SK-N-SH treated with all-trans-retinoic acid at 6 μM for 48 hours (cell line): ENCODE results near the gene ZFAND2B.

ENCODE experiments used
- ATAC-seq: fragments of 200-7000 bp; cut with Tn5 transposase; 3 replicates; pipeline ENCODE4 v1.9.1; 2020; ENCODE audit warnings: mild to moderate bottlenecking, moderate library complexity
- ARNTL ChIP-seq: fragments of 450-650 bp; formaldehyde crosslinking; IDR thresholded peaks from 2 replicates; pipeline ENCODE4 v1.5.0; 2020; ENCODE audit warnings: low read depth, mild to moderate bottlenecking, moderate library complexity, borderline replicate concordance
- BACH2 ChIP-seq: fragments of 250-450 bp; sonication (Bioruptor Pico); IDR thresholded peaks from 2 replicates; pipeline ENCODE4 v1.9.0; 2021; ENCODE audit warnings: mild to moderate bottlenecking, borderline replicate concordance
- CSDC2 ChIP-seq: fragments of 250-450 bp; sonication (Bioruptor Pico); IDR thresholded peaks from 2 replicates; pipeline ENCODE4 v1.5.0; 2020; ENCODE audit warnings: mild to moderate bottlenecking, moderate library complexity
- ESRRG ChIP-seq: fragments of 250-450 bp; sonication (Bioruptor Pico); IDR thresholded peaks from 2 replicates; pipeline ENCODE4 v1.6.1; 2021; ENCODE audit warnings: mild to moderate bottlenecking
- GLIS3 ChIP-seq: fragments of 250-450 bp; sonication (Bioruptor Pico); IDR thresholded peaks from 2 replicates; pipeline ENCODE4 v1.5.0; 2020; ENCODE audit warnings: mild to moderate bottlenecking, moderate library complexity
- ISL1 ChIP-seq: fragments of 250-450 bp; sonication (Bioruptor Pico); IDR thresholded peaks from 2 replicates; pipeline ENCODE4 v2.1.2; 2022; ENCODE audit warnings: mild to moderate bottlenecking, moderate library complexity
- OSR1 ChIP-seq: fragments of 250-450 bp; sonication (Bioruptor Pico); IDR thresholded peaks from 2 replicates; pipeline ENCODE4 v1.8.0; 2022; ENCODE audit warnings: moderate library complexity, mild to moderate bottlenecking, inconsistent platforms
- PATZ1 ChIP-seq: fragments of 250-450 bp; sonication (Bioruptor Pico); IDR thresholded peaks from 2 replicates; pipeline ENCODE4 v1.8.0; 2020; ENCODE audit warnings: mild to moderate bottlenecking, moderate library complexity, borderline replicate concordance
- POU6F1 ChIP-seq: fragments of 250-450 bp; sonication (Bioruptor Pico); IDR thresholded peaks from 2 replicates; pipeline ENCODE4 v1.8.0; 2021; ENCODE audit warnings: low read depth, mild to moderate bottlenecking, moderate library complexity, borderline replicate concordance
- PPARA ChIP-seq: fragments of 250-450 bp; sonication (Bioruptor Pico); IDR thresholded peaks from 2 replicates; pipeline ENCODE4 v1.5.0; 2020; ENCODE audit warnings: mild to moderate bottlenecking, borderline replicate concordance
- RARB ChIP-seq: fragments of 250-450 bp; sonication (Bioruptor Pico); IDR thresholded peaks from 2 replicates; pipeline ENCODE4 v1.8.0; 2021; ENCODE audit warnings: mild to moderate bottlenecking, moderate library complexity
- SNAI2 ChIP-seq: fragments of 250-450 bp; sonication (Bioruptor Pico); IDR thresholded peaks from 2 replicates; pipeline ENCODE4 v1.5.0; 2020; ENCODE audit warnings: mild to moderate bottlenecking, moderate library complexity
- TCF4 ChIP-seq: fragments of 250-450 bp; sonication (Bioruptor Pico); IDR thresholded peaks from 2 replicates; pipeline ENCODE4 v1.8.0; 2021; ENCODE audit warnings: mild to moderate bottlenecking, moderate library complexity, borderline replicate concordance
- TOX ChIP-seq: fragments of 250-450 bp; sonication (Bioruptor Pico); IDR thresholded peaks from 2 replicates; pipeline ENCODE4 v1.8.0; 2021; ENCODE audit warnings: mild to moderate bottlenecking, moderate library complexity, borderline replicate concordance
- ZC3H10 ChIP-seq: fragments of 250-450 bp; sonication (Bioruptor Pico); IDR thresholded peaks from 2 replicates; pipeline ENCODE4 v1.5.1; 2021; ENCODE audit warnings: mild to moderate bottlenecking, moderate library complexity
- ZFP3 ChIP-seq: fragments of 250-450 bp; sonication (Bioruptor Pico); IDR thresholded peaks from 2 replicates; pipeline ENCODE4 v1.5.0; 2020; ENCODE audit warnings: mild to moderate bottlenecking, moderate library complexity
- ZFP30 ChIP-seq: fragments of 450-650 bp; formaldehyde crosslinking; IDR thresholded peaks from 2 replicates; pipeline ENCODE4 v1.5.0; 2022; ENCODE audit warnings: mild to moderate bottlenecking, moderate library complexity
- ZNF565 ChIP-seq: fragments of 450-650 bp; formaldehyde crosslinking; conservative IDR thresholded peaks from 2 replicates; pipeline ENCODE4 v1.5.0; 2020; ENCODE audit warnings: low read depth, mild to moderate bottlenecking, moderate library complexity
- ZNF70 ChIP-seq: fragments of 450-650 bp; formaldehyde crosslinking; IDR thresholded peaks from 2 replicates; pipeline ENCODE4 v1.5.0; 2020; ENCODE audit warnings: mild to moderate bottlenecking, moderate library complexity
- ZNF8 ChIP-seq: fragments of 450-650 bp; formaldehyde crosslinking; IDR thresholded peaks from 2 replicates; pipeline ENCODE4 v1.5.0; 2020; ENCODE audit warnings: mild to moderate bottlenecking, moderate library complexity
- TF ChIP-seq, protein P1 (sequence below): fragments of 250-450 bp; sonication (Bioruptor Pico); IDR thresholded peaks from 2 replicates; pipeline ENCODE4 v1.5.1; 2020; ENCODE audit warnings: low read depth, mild to moderate bottlenecking, moderate library complexity
- TF ChIP-seq, protein P2 (sequence below): fragments of 250-450 bp; sonication (Bioruptor Pico); IDR thresholded peaks from 2 replicates; pipeline ENCODE4 v1.5.1; 2021; ENCODE audit warnings: mild to moderate bottlenecking, moderate library complexity

Gene ZFAND2B

GRCh38 chr2:219173176-219173575 is 33.4 kb upstream of the ZFAND2B start:
- no peak for ATAC-seq
- TF ChIP-seq TCF4 (CRISPR knock-in tag) (no peak), SNAI2 (CRISPR knock-in tag) (no peak)
- TF ChIP-seq, protein P1, sequence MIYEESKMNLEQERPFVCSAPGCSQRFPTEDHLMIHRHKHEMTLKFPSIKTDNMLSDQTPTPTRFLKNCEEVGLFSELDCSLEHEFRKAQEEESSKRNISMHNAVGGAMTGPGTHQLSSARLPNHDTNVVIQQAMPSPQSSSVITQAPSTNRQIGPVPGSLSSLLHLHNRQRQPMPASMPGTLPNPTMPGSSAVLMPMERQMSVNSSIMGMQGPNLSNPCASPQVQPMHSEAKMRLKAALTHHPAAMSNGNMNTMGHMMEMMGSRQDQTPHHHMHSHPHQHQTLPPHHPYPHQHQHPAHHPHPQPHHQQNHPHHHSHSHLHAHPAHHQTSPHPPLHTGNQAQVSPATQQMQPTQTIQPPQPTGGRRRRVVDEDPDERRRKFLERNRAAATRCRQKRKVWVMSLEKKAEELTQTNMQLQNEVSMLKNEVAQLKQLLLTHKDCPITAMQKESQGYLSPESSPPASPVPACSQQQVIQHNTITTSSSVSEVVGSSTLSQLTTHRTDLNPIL (CRISPR knock-in tag), result no peak

DNA sequence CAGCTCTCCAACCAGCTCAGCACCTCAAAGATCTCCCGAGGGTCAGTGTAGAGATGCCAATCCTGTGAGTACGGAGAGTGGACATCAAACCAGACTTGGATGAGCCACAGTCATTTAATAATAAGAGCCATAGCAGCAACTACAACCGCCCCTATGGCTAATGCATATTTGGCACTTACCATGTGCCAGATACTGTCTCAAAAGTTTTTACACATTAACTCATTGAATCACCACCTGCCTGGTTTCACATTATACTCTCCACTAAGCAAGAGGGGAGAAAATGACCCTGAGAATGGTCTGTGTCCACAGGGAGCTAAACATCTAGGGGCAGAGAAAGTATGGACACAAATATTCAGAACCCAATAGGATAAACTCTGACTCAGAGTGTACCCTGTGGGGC is 32.4 kb upstream of the ZFAND2B start:
- no peak for TF ChIP-seq RARB (CRISPR knock-in tag)
- TF ChIP-seq TCF4 (CRISPR knock-in tag), result no peak
- TF ChIP-seq GLIS3 (CRISPR knock-in tag), result no peak
- no peak for TF ChIP-seq ZNF70 (CRISPR knock-in tag)
- no peak for TF ChIP-seq ZC3H10 (CRISPR knock-in tag)
- no peak for TF ChIP-seq OSR1 (CRISPR knock-in tag)
- TF ChIP-seq PPARA (CRISPR knock-in tag), result no peak
- TF ChIP-seq, protein P1 (CRISPR knock-in tag), result no peak
- TF ChIP-seq ZNF565 (CRISPR knock-in tag), result no peak
- no peak for TF ChIP-seq ZNF8 (CRISPR knock-in tag)
- no peak for TF ChIP-seq ESRRG (CRISPR knock-in tag)
- TF ChIP-seq ZFP3 (CRISPR knock-in tag), result no peak
- no peak for TF ChIP-seq ARNTL (CRISPR knock-in tag)
- no peak for TF ChIP-seq BACH2 (CRISPR knock-in tag)
- no peak for TF ChIP-seq TOX
- no peak for TF ChIP-seq ISL1 (CRISPR knock-in tag)
- TF ChIP-seq POU6F1 (CRISPR knock-in tag), result no peak
- no peak for TF ChIP-seq SNAI2 (CRISPR knock-in tag)
- TF ChIP-seq, protein P2, sequence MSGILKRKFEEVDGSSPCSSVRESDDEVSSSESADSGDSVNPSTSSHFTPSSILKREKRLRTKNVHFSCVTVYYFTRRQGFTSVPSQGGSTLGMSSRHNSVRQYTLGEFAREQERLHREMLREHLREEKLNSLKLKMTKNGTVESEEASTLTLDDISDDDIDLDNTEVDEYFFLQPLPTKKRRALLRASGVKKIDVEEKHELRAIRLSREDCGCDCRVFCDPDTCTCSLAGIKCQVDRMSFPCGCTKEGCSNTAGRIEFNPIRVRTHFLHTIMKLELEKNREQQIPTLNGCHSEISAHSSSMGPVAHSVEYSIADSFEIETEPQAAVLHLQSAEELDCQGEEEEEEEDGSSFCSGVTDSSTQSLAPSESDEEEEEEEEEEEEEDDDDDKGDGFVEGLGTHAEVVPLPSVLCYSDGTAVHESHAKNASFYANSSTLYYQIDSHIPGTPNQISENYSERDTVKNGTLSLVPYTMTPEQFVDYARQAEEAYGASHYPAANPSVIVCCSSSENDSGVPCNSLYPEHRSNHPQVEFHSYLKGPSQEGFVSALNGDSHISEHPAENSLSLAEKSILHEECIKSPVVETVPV (CRISPR knock-in tag), result no peak
- no peak for TF ChIP-seq ZFP30
- ATAC-seq, result no peak

GRCh38 chr2:219174801-219175200 is 31.8 kb upstream of the ZFAND2B start:
- ATAC-seq, result no peak
- TF ChIP-seq RARB (CRISPR knock-in tag) (no peak), ARNTL (CRISPR knock-in tag) (no peak), CSDC2 (CRISPR knock-in tag) (no peak), ZC3H10 (CRISPR knock-in tag) (no peak), ZNF565 (CRISPR knock-in tag) (no peak), ISL1 (CRISPR knock-in tag) (no peak), ZFP3 (CRISPR knock-in tag) (no peak), ESRRG (CRISPR knock-in tag) (no peak), TCF4 (CRISPR knock-in tag) (no peak)
- TF ChIP-seq, protein P2 (CRISPR knock-in tag), result no peak

- TF ChIP-seq PATZ1 (CRISPR knock-in tag) (no peak), SNAI2 (CRISPR knock-in tag) (no peak), ZNF565 (CRISPR knock-in tag) (no peak), ZNF8 (CRISPR knock-in tag) (no peak), POU6F1 (CRISPR knock-in tag) (no peak), OSR1 (CRISPR knock-in tag) (no peak), PPARA (CRISPR knock-in tag) (no peak), TCF4 (CRISPR knock-in tag) (no peak)
- TF ChIP-seq, protein P2 (CRISPR knock-in tag), result no peak
- TF ChIP-seq, all 23 proteins: peak for 0
- ATAC-seq, result no peak
Measured at GRCh38 chr2:219175486-219175885, 31.1 kb upstream of the ZFAND2B start.
